GM19023 (cell line): ENCODE data around the gene NTF3.

ENCODE experiments used
- ATAC-seq: cut with Tn5 transposase; IDR thresholded peaks from one replicate; pipeline ENCODE4 v1.9.1; 2021; ENCODE audit warnings: mild to moderate bottlenecking, moderate library complexity; ENCODE audit not compliant: unreplicated experiment

The NTF3 gene

GRCh38 chr12:5509557-5509956 is 77.6 kb downstream of the NTF3 start:
- no peak for ATAC-seq

GRCh38 chr12:5510251-5510805 is 78.4 kb downstream of the NTF3 start:
- no peak for ATAC-seq

- ATAC-seq, result no peak
Measured at GRCh38 chr12:5511256-5511643, 79.3 kb downstream of the NTF3 start.

GRCh38 chr12:5511644-5512600 is 80.0 kb downstream of the NTF3 start:
- ATAC-seq, result no peak

GRCh38 chr12:5512601-5512970 is 80.7 kb downstream of the NTF3 start:
- ATAC-seq, result no peak

- no peak for ATAC-seq
Measured at GRCh38 chr12:5513406-5513805, 81.5 kb downstream of the NTF3 start.

GRCh38 chr12:5514016-5514415 is 82.1 kb downstream of the NTF3 start:
- ATAC-seq, result no peak

GRCh38 chr12:5514545-5514944 is 82.6 kb downstream of the NTF3 start:
- ATAC-seq, result no peak

- ATAC-seq, result no peak
Measured at GRCh38 chr12:5515458-5515857, 83.5 kb downstream of the NTF3 start.

- no peak for ATAC-seq
Measured at GRCh38 chr12:5516371-5517241, 84.7 kb downstream of the NTF3 start.

- no peak for ATAC-seq
Measured at GRCh38 chr12:5518584-5519365, 86.9 kb downstream of the NTF3 start.

- no peak for ATAC-seq
Measured at GRCh38 chr12:5520037-5520436, 88.1 kb downstream of the NTF3 start.

- ATAC-seq, result no peak
Measured at GRCh38 chr12:5520831-5521230, 88.9 kb downstream of the NTF3 start.

GRCh38 chr12:5521456-5522325 is 89.8 kb downstream of the NTF3 start:
- ATAC-seq, result no peak

GRCh38 chr12:5522432-5523335 is 90.8 kb downstream of the NTF3 start:
- no peak for ATAC-seq

- no peak for ATAC-seq
Measured at GRCh38 chr12:5523396-5524115, 91.6 kb downstream of the NTF3 start.

- no peak for ATAC-seq
Measured at GRCh38 chr12:5524116-5524768, 92.3 kb downstream of the NTF3 start.
